Activated T-helper 17 cell treated with anti-CD3 and anti-CD28 coated beads, Interleukin-2, amount 50 U/mL, for 72 hours (primary cell): ENCODE results near the gene BTBD19. TPM values are rescaled to one million over a fixed set of nuclear protein-coding genes. Genes with fewer than 3 reads are reported as not detected.

Experiments
- ATAC-seq: fragments of 150-1000 bp; cut with Tn5 transposase; replicated peaks from 2 replicates; pipeline ENCODE4 v1.10.0; 2021; ENCODE audit warnings: mild to moderate bottlenecking, moderate library complexity
- H3K27ac Mint-ChIP-seq: one replicate; pipeline ENCODE4 v1.8.0; 2022; ENCODE audit warnings: mixed read lengths
- H3K27me3 Mint-ChIP-seq: one replicate; pipeline ENCODE4 v1.8.0; 2022; ENCODE audit warnings: mixed read lengths
- H3K36me3 Mint-ChIP-seq: one replicate; pipeline ENCODE4 v1.8.0; 2022; ENCODE audit warnings: low read depth, mild to moderate bottlenecking, mixed read lengths
- H3K4me1 Mint-ChIP-seq: one replicate; pipeline ENCODE4 v1.8.0; 2022; ENCODE audit warnings: mixed read lengths
- H3K4me3 Mint-ChIP-seq: one replicate; pipeline ENCODE4 v1.8.0; 2022; ENCODE audit warnings: mild to moderate bottlenecking, mixed read lengths
- H3K9me3 Mint-ChIP-seq: one replicate; pipeline ENCODE4 v1.8.0; 2022; ENCODE audit warnings: mixed read lengths
- total RNA-seq, 2 donors: library from RNA; stranded (reverse); gene quantifications; one replicate each; pipeline ENCODE4 v1.2.3, GENCODE V29; 2022

The BTBD19 gene
- total RNA-seq, 2 donors from 2014 or later = 15.9 to 62.7 TPM

- no peak for ATAC-seq
- no peaks in the 10 kb centered on the region for H3K9me3 Mint-ChIP-seq
- H3K27ac Mint-ChIP-seq = no peak overlapping the region
- H3K27me3 Mint-ChIP-seq = peaks cover 22% of the 10 kb centered on the region
- H3K4me3 Mint-ChIP-seq = peak overlapping the region; percentile 22
- no peaks in the 10 kb centered on the region for H3K4me1 Mint-ChIP-seq
- no peaks in the 10 kb centered on the region for H3K36me3 Mint-ChIP-seq
Measured at GRCh38 chr1:44842486-44842861, 34.2 kb downstream of the BTBD19 start.

GRCh38 chr1:44842862-44843655, 34.7 kb downstream of the BTBD19 start, which contains the start of gene PTCH2:
TSS of gene PTCH2 (minus strand) at chr1:44843253. CDS start at chr1:44842932, 321 bp downstream.
- Mint-ChIP-seq H3K4me1 (no peaks in the 10 kb centered on the region), H3K27ac (no peak within 1 kb of the TSS), H3K36me3 (no peaks in the 10 kb centered on the region), H3K9me3 (no peaks in the 10 kb centered on the region), H3K4me3 (peak within 1 kb of the TSS; percentile 22), H3K27me3 (peaks cover 22% of the 10 kb centered on the region)
- ATAC-seq = peak; percentile 45

GRCh38 chr1:44846985-44847384, 38.7 kb downstream of the BTBD19 start:
- H3K36me3 Mint-ChIP-seq = peaks cover 21% of the 10 kb centered on the region
- no peaks in the 10 kb centered on the region for H3K4me1 Mint-ChIP-seq
- no peak overlapping the region for H3K4me3 Mint-ChIP-seq
- no peak for ATAC-seq
- no peak overlapping the region for H3K27ac Mint-ChIP-seq
- peaks cover 9% of the 10 kb centered on the region for H3K27me3 Mint-ChIP-seq
- no peaks in the 10 kb centered on the region for H3K9me3 Mint-ChIP-seq

GRCh38 chr1:44847845-44848244, 39.5 kb downstream of the BTBD19 start:
- ATAC-seq = no peak
- peaks cover 4% of the 10 kb centered on the region for H3K27me3 Mint-ChIP-seq
- no peaks in the 10 kb centered on the region for H3K9me3 Mint-ChIP-seq
- H3K27ac Mint-ChIP-seq = no peak overlapping the region
- H3K36me3 Mint-ChIP-seq = peaks cover 24% of the 10 kb centered on the region
- H3K4me1 Mint-ChIP-seq = no peaks in the 10 kb centered on the region
- no peak overlapping the region for H3K4me3 Mint-ChIP-seq

- H3K4me3 Mint-ChIP-seq = no peak overlapping the region
- peaks cover 30% of the 10 kb centered on the region for H3K36me3 Mint-ChIP-seq
- H3K9me3 Mint-ChIP-seq = no peaks in the 10 kb centered on the region
- peak overlapping the region; percentile 70 for H3K27ac Mint-ChIP-seq
- no peaks in the 10 kb centered on the region for H3K4me1 Mint-ChIP-seq
- peaks cover 4% of the 10 kb centered on the region for H3K27me3 Mint-ChIP-seq
- ATAC-seq = no peak
Measured at GRCh38 chr1:44848456-44849181, 40.3 kb downstream of the BTBD19 start.

GRCh38 chr1:44849575-44850132, 41.3 kb downstream of the BTBD19 start:
- H3K4me3 Mint-ChIP-seq = no peak overlapping the region
- H3K27ac Mint-ChIP-seq = peak overlapping the region; percentile 70

GRCh38 chr1:44851308-44851707, 43.0 kb downstream of the BTBD19 start:
- no peaks in the 10 kb centered on the region for H3K27me3 Mint-ChIP-seq
- H3K9me3 Mint-ChIP-seq = no peaks in the 10 kb centered on the region
- peaks cover 5% of the 10 kb centered on the region for H3K4me1 Mint-ChIP-seq
- ATAC-seq = no peak
- H3K27ac Mint-ChIP-seq = no peak overlapping the region
- peaks cover 54% of the 10 kb centered on the region for H3K36me3 Mint-ChIP-seq
- no peak overlapping the region for H3K4me3 Mint-ChIP-seq

More at GRCh38 chr1:44849575-44850132, 41.3 kb downstream of the BTBD19 start:
- peak; percentile 55 for ATAC-seq
- peaks cover 38% of the 10 kb centered on the region for H3K36me3 Mint-ChIP-seq
- H3K27me3 Mint-ChIP-seq = no peaks in the 10 kb centered on the region
- no peaks in the 10 kb centered on the region for H3K9me3 Mint-ChIP-seq
- no peaks in the 10 kb centered on the region for H3K4me1 Mint-ChIP-seq

- H3K27ac Mint-ChIP-seq = no peak overlapping the region
- H3K4me1 Mint-ChIP-seq = peaks cover 5% of the 10 kb centered on the region
- ATAC-seq = no peak
- no peaks in the 10 kb centered on the region for H3K27me3 Mint-ChIP-seq
- H3K4me3 Mint-ChIP-seq = no peak overlapping the region
- H3K36me3 Mint-ChIP-seq = peaks cover 71% of the 10 kb centered on the region
- H3K9me3 Mint-ChIP-seq = no peaks in the 10 kb centered on the region
Measured at GRCh38 chr1:44853201-44853600, 44.9 kb downstream of the BTBD19 start.

- Mint-ChIP-seq H3K27ac (no peak overlapping the region), H3K9me3 (no peaks in the 10 kb centered on the region), H3K27me3 (no peaks in the 10 kb centered on the region), H3K36me3 (peaks cover 66% of the 10 kb centered on the region), H3K4me1 (peaks cover 5% of the 10 kb centered on the region), H3K4me3 (no peak overlapping the region)
- ATAC-seq = no peak
Measured at GRCh38 chr1:44854970-44855369, 46.6 kb downstream of the BTBD19 start.

GRCh38 chr1:44855742-44856141, 47.4 kb downstream of the BTBD19 start:
- ATAC-seq = no peak
- no peak overlapping the region for H3K4me3 Mint-ChIP-seq
- H3K4me1 Mint-ChIP-seq = peaks cover 5% of the 10 kb centered on the region
- H3K27me3 Mint-ChIP-seq = no peaks in the 10 kb centered on the region
- no peak overlapping the region for H3K27ac Mint-ChIP-seq
- peaks cover 58% of the 10 kb centered on the region for H3K36me3 Mint-ChIP-seq
- no peaks in the 10 kb centered on the region for H3K9me3 Mint-ChIP-seq

- H3K4me1 Mint-ChIP-seq = peaks cover 5% of the 10 kb centered on the region
Measured at GRCh38 chr1:44857446-44857845, 49.1 kb downstream of the BTBD19 start.

GRCh38 chr1:44860331-44860730, 52.0 kb downstream of the BTBD19 start:
- no peak overlapping the region for H3K27ac Mint-ChIP-seq
- peaks cover 5% of the 10 kb centered on the region for H3K4me1 Mint-ChIP-seq
- no peak overlapping the region for H3K4me3 Mint-ChIP-seq
- peaks cover 46% of the 10 kb centered on the region for H3K36me3 Mint-ChIP-seq
- H3K9me3 Mint-ChIP-seq = no peaks in the 10 kb centered on the region
- H3K27me3 Mint-ChIP-seq = no peaks in the 10 kb centered on the region
- no peak for ATAC-seq

More at GRCh38 chr1:44857446-44857845, 49.1 kb downstream of the BTBD19 start:
- Mint-ChIP-seq H3K9me3 (no peaks in the 10 kb centered on the region), H3K27ac (no peak overlapping the region), H3K4me3 (no peak overlapping the region), H3K27me3 (no peaks in the 10 kb centered on the region), H3K36me3 (peaks cover 53% of the 10 kb centered on the region)
- no peak for ATAC-seq

- Mint-ChIP-seq H3K36me3 (peaks cover 40% of the 10 kb centered on the region), H3K4me3 (no peak overlapping the region)
- ATAC-seq = no peak
Measured at GRCh38 chr1:44860891-44861425, 52.6 kb downstream of the BTBD19 start.

GRCh38 chr1:44862829-44863401, 54.6 kb downstream of the BTBD19 start:
- Mint-ChIP-seq H3K4me3 (no peak overlapping the region), H3K36me3 (peaks cover 34% of the 10 kb centered on the region), H3K9me3 (no peaks in the 10 kb centered on the region), H3K27me3 (no peaks in the 10 kb centered on the region), H3K4me1 (no peaks in the 10 kb centered on the region), H3K27ac (no peak overlapping the region)
- peak; percentile 88 for ATAC-seq

More at GRCh38 chr1:44860891-44861425, 52.6 kb downstream of the BTBD19 start:
- H3K27me3 Mint-ChIP-seq = no peaks in the 10 kb centered on the region
- H3K27ac Mint-ChIP-seq = no peak overlapping the region
- no peaks in the 10 kb centered on the region for H3K9me3 Mint-ChIP-seq
- H3K4me1 Mint-ChIP-seq = peaks cover under 1% of the 10 kb centered on the region
